KOPT-K1 (cell line): ENCODE measurements around the gene ALDOC.

Experiments
- H3K27ac ChIP-seq: fragments of 200-600 bp; sonication (generic); 2 replicates; pipeline ENCODE4 v1.5.1; 2016; ENCODE audit warnings: antibody characterized with exemption, mild to moderate bottlenecking, low read depth, low read length; ENCODE audit not compliant: poor library complexity, severe bottlenecking
- H3K36me3 ChIP-seq: fragments of 200-600 bp; sonication (generic); 2 replicates; pipeline ENCODE4 v1.5.1; 2017; ENCODE audit warnings: antibody characterized with exemption, mild to moderate bottlenecking, low read length, moderate library complexity; ENCODE audit not compliant: insufficient read depth
- H3K9me3 ChIP-seq: fragments of 200-600 bp; sonication (generic); 2 replicates; pipeline ENCODE4 v1.5.1; 2017; ENCODE audit warnings: antibody characterized with exemption, low read length, mild to moderate bottlenecking; ENCODE audit not compliant: insufficient read depth, poor library complexity, severe bottlenecking

The ALDOC gene

DNA sequence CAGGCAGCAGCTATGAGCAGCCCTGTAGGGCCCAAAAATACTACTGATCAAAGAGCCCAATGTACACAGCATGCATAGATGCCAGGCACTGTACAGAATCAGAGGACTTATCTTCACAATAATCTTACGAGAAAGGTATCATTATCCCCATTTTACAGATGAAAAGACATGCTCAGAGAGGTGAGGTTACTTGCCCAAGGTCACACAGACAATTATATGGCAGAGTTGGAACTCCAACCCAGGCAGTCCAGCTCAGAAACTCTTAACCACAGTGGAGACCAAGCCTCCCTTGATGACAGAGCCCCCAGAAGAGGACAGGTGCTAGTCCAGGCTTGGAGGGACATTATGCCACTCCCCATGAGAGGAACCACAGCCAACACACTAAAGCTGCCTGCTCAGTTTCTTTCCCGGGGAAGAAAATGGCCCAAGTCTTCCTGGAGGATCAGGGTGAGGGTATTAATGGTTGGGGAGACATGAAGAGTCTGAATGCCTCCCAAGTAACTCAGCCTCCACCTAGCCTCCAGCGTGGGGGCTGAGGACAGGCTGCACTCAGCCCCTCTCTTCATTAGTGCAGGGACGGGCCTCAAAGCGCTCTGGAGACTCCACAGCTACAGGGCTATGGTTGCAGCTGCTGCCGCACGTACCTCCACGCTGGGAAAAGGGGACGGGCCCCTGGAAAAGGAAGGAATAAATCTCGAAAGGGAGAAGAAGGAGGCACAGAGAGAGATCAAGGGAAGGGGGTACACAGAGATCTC is 25.1 kb downstream of the ALDOC start:
- H3K27ac ChIP-seq = peak overlapping the region; percentile 53
- peaks cover 48% of the 10 kb centered on the region for H3K36me3 ChIP-seq

GRCh38 chr17:28550858-28551257 is 25.8 kb downstream of the ALDOC start:
- Histone ChIP-seq H3K9me3 (no peaks in the 10 kb centered on the region), H3K27ac (no peak overlapping the region), H3K36me3 (peaks cover 41% of the 10 kb centered on the region)

More for the DNA sequence above, 25.1 kb downstream of the ALDOC start:
- H3K9me3 ChIP-seq = no peaks in the 10 kb centered on the region

DNA sequence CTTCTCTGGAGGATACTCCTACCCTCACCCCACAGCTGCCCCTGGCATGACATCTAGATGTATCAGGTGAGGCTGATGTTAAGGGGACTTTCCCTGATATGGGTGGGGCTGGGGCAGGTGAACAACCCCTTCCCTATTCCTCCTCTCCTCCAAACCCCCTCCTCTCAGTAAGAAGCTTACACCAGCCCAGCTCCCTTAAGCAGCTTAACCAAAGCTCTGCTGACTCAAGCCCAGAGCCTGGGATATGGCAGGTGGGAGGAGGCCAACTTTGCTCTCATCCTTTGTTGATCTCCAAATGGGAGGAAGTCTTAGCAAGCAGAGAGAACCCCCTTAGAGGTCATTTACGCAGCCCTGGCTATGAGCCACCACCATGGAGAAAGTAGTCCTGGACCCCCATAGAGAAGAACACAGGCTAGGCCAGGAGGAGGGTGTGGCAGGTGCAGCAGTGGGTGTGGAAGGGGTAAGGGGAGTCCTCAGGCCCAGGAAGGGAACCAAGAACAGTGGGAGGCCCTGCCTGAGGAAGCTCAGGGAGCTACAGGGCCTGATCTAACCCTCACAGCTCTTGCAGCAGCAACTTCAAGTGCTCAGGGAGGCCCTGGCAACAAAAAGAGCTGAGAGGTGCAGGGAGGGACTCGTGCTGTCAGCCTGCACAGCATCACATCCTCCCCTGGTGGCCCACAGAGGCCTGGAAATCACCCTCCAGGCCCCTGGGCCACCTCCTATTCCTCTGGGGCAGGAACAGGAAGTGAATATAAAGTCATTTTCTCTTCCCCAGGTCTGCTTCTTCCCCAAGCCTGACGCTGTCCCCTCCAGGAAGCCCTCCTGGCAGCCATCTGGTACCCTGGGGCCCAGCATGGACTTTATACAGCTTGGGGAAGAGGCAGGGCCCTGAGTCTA is 27.2 kb downstream of the ALDOC start:
- H3K9me3 ChIP-seq = no peaks in the 10 kb centered on the region
- peak overlapping the region; percentile 11 for H3K27ac ChIP-seq

DNA sequence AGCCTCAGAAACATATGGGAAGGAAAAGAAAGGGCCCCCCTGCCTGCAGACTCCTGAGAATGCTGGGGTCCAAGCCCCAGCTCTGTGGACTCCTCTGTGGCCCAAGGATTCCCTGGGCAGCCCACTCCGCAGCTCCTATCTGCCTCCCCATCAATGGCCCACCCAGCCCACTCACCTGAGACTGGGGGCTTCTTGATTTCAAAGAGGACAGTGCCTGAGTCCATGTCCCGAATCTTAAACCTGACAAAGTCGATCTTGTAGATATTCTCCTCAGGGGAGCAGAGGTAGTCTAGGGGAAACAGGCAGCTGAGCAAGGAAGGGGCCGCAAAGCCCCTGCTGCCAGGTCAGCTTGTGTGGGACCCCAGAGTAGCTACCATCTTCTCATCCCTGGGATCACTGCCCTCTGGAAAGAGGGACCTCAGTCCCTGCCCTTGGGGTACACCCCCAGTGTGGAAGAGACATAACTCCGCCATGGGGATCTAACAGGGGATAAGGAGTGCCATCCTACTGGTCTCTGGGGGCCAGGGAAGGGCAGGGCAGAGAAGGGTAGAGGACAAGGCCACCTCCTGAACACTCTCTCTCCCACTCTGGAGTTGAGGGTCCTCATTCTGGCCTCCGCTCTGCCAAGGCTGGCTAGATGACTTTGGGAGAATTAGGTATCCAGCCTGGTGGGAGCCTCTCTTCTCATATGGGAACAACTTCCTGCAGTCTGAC is 28.1 kb downstream of the ALDOC start:
- Histone ChIP-seq H3K9me3 (no peaks in the 10 kb centered on the region), H3K27ac (no peak overlapping the region), H3K36me3 (peaks cover 18% of the 10 kb centered on the region)

More for the DNA sequence above, 27.2 kb downstream of the ALDOC start:
- H3K36me3 ChIP-seq = peaks cover 27% of the 10 kb centered on the region

DNA sequence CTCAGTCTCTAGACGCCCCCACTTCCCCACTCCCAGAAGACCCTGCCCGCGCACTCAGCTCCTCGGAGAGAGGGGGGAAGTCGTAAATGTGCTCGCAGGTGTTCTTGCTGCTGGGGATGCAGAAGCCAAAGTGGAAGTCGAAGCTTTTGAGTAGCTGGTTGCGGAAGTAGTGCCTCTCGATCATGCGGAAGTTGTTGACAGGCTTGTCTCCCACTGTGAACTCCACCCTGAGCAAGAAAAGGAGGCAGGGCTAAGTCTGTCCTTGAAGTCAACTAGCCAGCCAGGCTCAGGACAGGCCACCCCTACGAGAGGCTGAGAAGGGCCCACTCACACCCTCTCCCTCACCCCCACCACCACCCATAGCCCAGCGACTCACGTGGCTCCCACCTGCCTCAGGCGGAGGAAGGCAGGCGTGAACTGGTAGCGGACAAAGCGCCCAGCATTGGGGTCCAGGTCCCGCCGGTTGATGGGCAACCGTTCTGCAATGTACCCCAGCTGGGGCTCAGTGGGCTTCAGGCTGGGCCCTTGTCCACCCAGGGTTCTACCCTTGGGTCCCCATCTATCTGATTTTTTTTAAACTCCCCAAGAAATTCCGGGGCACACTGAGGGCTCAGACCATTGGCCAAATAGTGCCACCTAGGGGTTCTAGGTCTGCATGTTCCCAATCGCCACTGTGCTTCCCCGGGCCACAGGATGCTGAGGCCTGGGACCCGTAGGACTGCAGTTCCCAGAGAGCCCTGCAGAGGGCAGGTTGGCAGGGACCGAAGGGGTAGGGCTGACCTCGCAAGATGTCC is 28.9 kb downstream of the ALDOC start:
- no peak overlapping the region for H3K27ac ChIP-seq
- H3K9me3 ChIP-seq = no peaks in the 10 kb centered on the region
- H3K36me3 ChIP-seq = peaks cover 11% of the 10 kb centered on the region

DNA sequence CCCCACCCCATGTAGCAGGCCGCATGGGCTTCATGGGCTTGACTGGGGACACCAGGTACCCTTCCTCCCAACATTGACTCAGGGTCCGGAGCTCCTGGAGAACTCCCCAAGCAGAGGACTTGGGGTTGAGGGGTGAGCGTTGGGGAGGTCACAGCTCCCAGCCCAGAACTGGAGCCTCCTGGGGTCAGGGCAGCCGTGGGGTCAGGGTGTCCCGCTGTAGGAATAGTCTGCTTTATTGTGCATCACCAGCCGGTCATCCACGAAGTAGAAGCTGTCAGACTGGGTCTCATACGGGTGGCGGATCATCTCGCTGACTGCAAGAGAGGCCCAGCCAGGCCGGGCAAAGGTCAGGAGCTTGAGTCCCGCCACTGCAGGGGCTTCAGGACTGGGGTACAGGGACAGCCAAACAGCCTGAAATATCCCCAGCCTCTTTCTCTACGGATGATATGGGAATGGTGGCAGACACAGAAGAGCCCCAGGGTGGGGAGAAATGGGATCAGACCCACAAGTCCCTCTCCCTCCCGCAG is 29.5 kb downstream of the ALDOC start:
- no peaks in the 10 kb centered on the region for H3K9me3 ChIP-seq

GRCh38 chr17:28545787-28546415 is 30.8 kb downstream of the ALDOC start:
- Histone ChIP-seq H3K9me3 (no peaks in the 10 kb centered on the region), H3K36me3 (peaks cover 10% of the 10 kb centered on the region; the same call in 1 of the 2 replicates), H3K27ac (no peak overlapping the region)

More for the DNA sequence above, 29.5 kb downstream of the ALDOC start:
- Histone ChIP-seq H3K36me3 (peaks cover 10% of the 10 kb centered on the region; the same call in 1 of the 2 replicates), H3K27ac (no peak overlapping the region)

DNA sequence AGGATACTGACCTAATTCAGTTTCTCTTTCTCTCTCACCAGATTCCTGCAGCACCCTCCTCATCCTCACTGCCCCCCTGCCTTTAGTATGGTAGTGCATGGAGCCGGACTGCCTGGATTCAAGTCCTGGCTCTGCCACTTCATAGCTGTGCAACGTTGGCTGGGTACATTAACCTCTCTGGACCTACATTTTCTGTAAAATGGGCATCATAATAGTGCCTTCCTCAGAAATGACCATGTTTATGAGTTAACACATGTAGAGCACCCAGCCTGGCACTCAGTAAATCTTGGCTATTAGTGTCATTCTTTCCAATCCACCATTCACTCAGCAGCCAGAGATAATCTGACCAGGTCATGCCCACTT is 31.6 kb downstream of the ALDOC start:
- H3K9me3 ChIP-seq = no peaks in the 10 kb centered on the region
- H3K36me3 ChIP-seq = peaks cover 10% of the 10 kb centered on the region; the same call in 1 of the 2 replicates
- H3K27ac ChIP-seq = no peak overlapping the region

DNA sequence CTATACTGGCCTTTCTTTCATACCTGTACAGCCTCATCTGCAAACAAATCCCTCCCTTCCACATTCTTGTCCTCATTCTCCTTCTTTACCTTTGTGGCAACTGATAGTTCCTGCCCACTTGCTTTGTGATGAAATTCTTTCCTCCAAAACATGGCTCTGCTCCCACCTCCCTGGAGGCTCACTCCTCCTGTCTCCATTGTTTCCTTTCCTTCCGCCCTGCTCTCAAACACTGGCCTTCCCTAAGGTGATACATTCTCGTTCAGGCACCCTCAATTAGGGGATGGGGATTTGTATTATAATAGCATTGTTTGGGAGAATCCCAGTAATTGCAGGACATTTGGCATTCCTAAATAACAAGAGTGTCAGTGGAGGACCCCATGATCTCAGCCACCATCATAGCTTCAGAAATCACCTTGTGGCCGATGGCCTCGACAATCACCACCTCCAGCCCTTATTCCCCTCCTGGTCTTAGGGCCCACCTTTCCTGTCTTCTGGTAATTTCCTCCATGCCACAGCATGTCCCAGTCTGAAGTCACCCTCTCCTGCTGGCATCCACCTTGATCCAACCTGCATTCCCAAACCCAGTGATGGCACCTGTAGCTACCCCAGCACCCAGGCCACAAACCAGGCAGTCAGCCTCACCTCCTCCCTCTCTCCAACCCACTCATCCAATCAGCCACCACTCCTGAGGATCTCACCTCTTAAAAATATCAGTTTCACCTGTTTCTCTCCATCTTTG is 32.1 kb downstream of the ALDOC start:
- no peaks in the 10 kb centered on the region for H3K9me3 ChIP-seq
- H3K27ac ChIP-seq = no peak overlapping the region
- peaks cover 10% of the 10 kb centered on the region; the same call in 1 of the 2 replicates for H3K36me3 ChIP-seq

DNA sequence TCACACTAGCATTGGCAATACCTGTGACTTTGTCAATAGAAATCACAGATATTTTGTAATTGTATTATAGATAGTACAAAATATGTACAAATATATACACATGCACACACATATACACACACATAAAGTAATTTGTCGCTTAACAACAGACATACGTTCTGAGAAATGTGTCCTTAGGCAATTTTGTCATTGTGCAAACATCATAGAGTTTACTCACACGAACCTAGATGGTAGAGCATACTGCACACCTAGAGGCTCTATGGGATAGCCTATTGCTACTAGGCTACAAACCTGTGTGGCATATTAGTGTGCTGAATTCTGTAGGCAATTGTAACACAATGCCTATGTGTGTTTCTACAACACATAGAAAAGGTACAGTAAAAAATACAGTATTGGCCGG is 35.3 kb downstream of the ALDOC start:
- Histone ChIP-seq H3K27ac (no peak overlapping the region), H3K9me3 (no peaks in the 10 kb centered on the region), H3K36me3 (no peaks in the 10 kb centered on the region)

GRCh38 chr17:28540231-28540630 is 36.5 kb downstream of the ALDOC start:
- H3K9me3 ChIP-seq = no peaks in the 10 kb centered on the region
- no peaks in the 10 kb centered on the region for H3K36me3 ChIP-seq
- H3K27ac ChIP-seq = no peak overlapping the region

DNA sequence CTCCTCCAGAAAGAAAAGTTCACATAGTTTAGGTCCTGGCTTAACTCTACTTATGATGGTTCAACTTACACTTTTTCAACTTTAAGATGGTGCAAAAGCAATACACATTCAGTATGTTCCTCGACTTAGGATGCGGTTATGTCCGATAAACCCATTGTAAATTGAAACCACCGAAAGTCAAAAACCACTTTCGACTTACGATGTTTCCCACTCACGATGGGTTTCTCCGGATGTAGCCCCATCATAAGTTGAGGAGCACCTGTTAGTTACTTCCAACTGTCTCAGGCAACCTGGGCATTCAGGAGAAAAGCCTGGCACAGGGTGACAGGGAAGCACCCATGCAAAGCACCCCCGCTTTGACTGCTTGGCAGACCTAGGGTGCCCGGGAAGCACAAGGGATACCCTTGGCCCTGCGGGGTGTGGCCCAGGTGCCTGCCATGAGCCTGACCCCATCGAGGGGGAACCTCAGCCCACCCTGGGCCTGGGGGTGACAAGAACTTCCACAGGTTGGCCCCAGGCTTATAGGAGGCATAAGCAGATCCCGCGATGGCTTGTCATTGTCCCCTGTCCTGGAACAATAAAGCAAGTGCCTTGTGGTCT is 38.3 kb downstream of the ALDOC start:
- no peak overlapping the region for H3K27ac ChIP-seq
- H3K9me3 ChIP-seq = no peaks in the 10 kb centered on the region
- H3K36me3 ChIP-seq = no peaks in the 10 kb centered on the region

- Histone ChIP-seq H3K9me3 (no peaks in the 10 kb centered on the region), H3K36me3 (no peaks in the 10 kb centered on the region), H3K27ac (no peak overlapping the region)
Observed at GRCh38 chr17:28537219-28537610, 39.5 kb downstream of the ALDOC start.
